Activated naive CD4-positive, alpha-beta T cell treated with anti-CD3 and anti-CD28 coated beads, Interleukin-2, amount 10 ng/mL, durations not matched to agents 7 days and 5 days (primary cell): ENCODE data around the gene AWAT2.

Experiments
- CTCF ChIA-PET: fragments of 350-600 bp; sonication (Branson Sonifier 250); formaldehyde crosslinking; loops from one replicate; lab custom pipeline; 2021; ENCODE audit warnings: antibody characterized with exemption; lab: Charles Lee
- DNase-seq: peaks from one replicate; pipeline ENCODE4 v3.0.0-alpha.2; 2020
- H3K27ac Mint-ChIP-seq: one replicate; pipeline ENCODE4 v1.8.0; 2021; ENCODE audit warnings: mild to moderate bottlenecking, moderate library complexity, mixed read lengths
- H3K27me3 Mint-ChIP-seq: one replicate; pipeline ENCODE4 v1.8.0; 2021; ENCODE audit warnings: mild to moderate bottlenecking, mixed read lengths
- H3K36me3 Mint-ChIP-seq: one replicate; pipeline ENCODE4 v1.8.0; 2021; ENCODE audit warnings: mixed read lengths
- H3K4me1 Mint-ChIP-seq: one replicate; pipeline ENCODE4 v1.8.0; 2021; ENCODE audit warnings: mixed read lengths
- H3K4me3 Mint-ChIP-seq: one replicate; pipeline ENCODE4 v1.8.0; 2021; ENCODE audit warnings: mild to moderate bottlenecking, moderate library complexity, mixed read lengths
- H3K9me3 Mint-ChIP-seq: one replicate; pipeline ENCODE4 v1.8.0; 2021; ENCODE audit warnings: mixed read lengths

Gene AWAT2

GRCh38 chrX:70030301-70030767 lies 19.4 kb downstream of the AWAT2 start:
- Mint-ChIP-seq H3K27ac (no peak overlapping the region), H3K4me3 (no peak overlapping the region), H3K36me3 (peaks cover 11% of the 10 kb centered on the region), H3K4me1 (peaks cover 71% of the 10 kb centered on the region), H3K27me3 (no peaks in the 10 kb centered on the region), H3K9me3 (no peaks in the 10 kb centered on the region)
- peak; percentile 63 for DNase-seq
- CTCF ChIA-PET: interaction anchor here (0.6 to 2.9 kb wide), 18 partner anchors 9 to 538 kb away, joined by 3 to 29 read pairs (median 4); no protein-coding TSS in a partner anchor

- no peak overlapping the region for H3K4me3 Mint-ChIP-seq
- no peaks in the 10 kb centered on the region for H3K9me3 Mint-ChIP-seq
- CTCF ChIA-PET: interaction anchor here (0.6 to 2.9 kb wide), 16 partner anchors 10 to 537 kb away, joined by 3 to 29 read pairs (median 4); no protein-coding TSS in a partner anchor
- H3K4me1 Mint-ChIP-seq: peaks cover 76% of the 10 kb centered on the region
- no peak overlapping the region for H3K27ac Mint-ChIP-seq
- DNase-seq: no peak
- H3K27me3 Mint-ChIP-seq: no peaks in the 10 kb centered on the region
- peaks cover 13% of the 10 kb centered on the region for H3K36me3 Mint-ChIP-seq
Observed at GRCh38 chrX:70029863-70030262, 19.9 kb downstream of the AWAT2 start.

- Mint-ChIP-seq H3K27ac (peak overlapping the region; percentile 54), H3K9me3 (no peaks in the 10 kb centered on the region), H3K4me3 (no peak overlapping the region), H3K36me3 (peaks cover 13% of the 10 kb centered on the region), H3K4me1 (peaks cover 76% of the 10 kb centered on the region), H3K27me3 (no peaks in the 10 kb centered on the region)
- CTCF ChIA-PET: interaction anchor here (1.1 kb wide), 1 partner anchor 489 kb away, joined by 3 read pairs; no protein-coding TSS in a partner anchor
- DNase-seq: no peak
Observed at GRCh38 chrX:70026851-70027200, 22.9 kb downstream of the AWAT2 start.

- CTCF ChIA-PET: interaction anchor here (1.1 kb wide), 1 partner anchor 488 kb away, joined by 3 read pairs; no protein-coding TSS in a partner anchor
- no peak overlapping the region for H3K4me3 Mint-ChIP-seq
- H3K4me1 Mint-ChIP-seq: peaks cover 72% of the 10 kb centered on the region
- no peaks in the 10 kb centered on the region for H3K27me3 Mint-ChIP-seq
- H3K9me3 Mint-ChIP-seq: peaks cover 1% of the 10 kb centered on the region
- no peak for DNase-seq
- no peak overlapping the region for H3K27ac Mint-ChIP-seq
- H3K36me3 Mint-ChIP-seq: peaks cover 11% of the 10 kb centered on the region
Observed at GRCh38 chrX:70026112-70026850, 23.5 kb downstream of the AWAT2 start.

- H3K36me3 Mint-ChIP-seq: peaks cover 11% of the 10 kb centered on the region
- no peak overlapping the region for H3K4me3 Mint-ChIP-seq
- H3K27me3 Mint-ChIP-seq: no peaks in the 10 kb centered on the region
- DNase-seq: no peak
- H3K4me1 Mint-ChIP-seq: peaks cover 64% of the 10 kb centered on the region
- H3K27ac Mint-ChIP-seq: no peak overlapping the region
- CTCF ChIA-PET: no interaction called here
- H3K9me3 Mint-ChIP-seq: peaks cover 1% of the 10 kb centered on the region
Observed at GRCh38 chrX:70025464-70025863, 24.3 kb downstream of the AWAT2 start.

- H3K27ac Mint-ChIP-seq: no peak overlapping the region
- CTCF ChIA-PET: no interaction called here
- H3K4me3 Mint-ChIP-seq: no peak overlapping the region
- no peaks in the 10 kb centered on the region for H3K27me3 Mint-ChIP-seq
- H3K36me3 Mint-ChIP-seq: peaks cover 14% of the 10 kb centered on the region
- DNase-seq: no peak
- H3K9me3 Mint-ChIP-seq: peaks cover 1% of the 10 kb centered on the region
- peaks cover 48% of the 10 kb centered on the region for H3K4me1 Mint-ChIP-seq
Observed at GRCh38 chrX:70022616-70023015, 27.1 kb downstream of the AWAT2 start.

- Mint-ChIP-seq H3K27ac (peak overlapping the region; percentile 89), H3K36me3 (peaks cover 22% of the 10 kb centered on the region), H3K4me1 (peaks cover 52% of the 10 kb centered on the region), H3K9me3 (peaks cover 3% of the 10 kb centered on the region), H3K4me3 (peak overlapping the region; percentile 22), H3K27me3 (peaks cover 4% of the 10 kb centered on the region)
- CTCF ChIA-PET: no interaction called here
- DNase-seq: no peak
Observed at GRCh38 chrX:70016513-70016912, 33.2 kb downstream of the AWAT2 start.

GRCh38 chrX:70013466-70014381 lies 36.0 kb downstream of the AWAT2 start:
- peaks cover 54% of the 10 kb centered on the region for H3K4me1 Mint-ChIP-seq
- H3K9me3 Mint-ChIP-seq: peaks cover 2% of the 10 kb centered on the region
- H3K36me3 Mint-ChIP-seq: peaks cover 20% of the 10 kb centered on the region
- H3K27me3 Mint-ChIP-seq: peaks cover 4% of the 10 kb centered on the region
- no peak for DNase-seq
- H3K4me3 Mint-ChIP-seq: no peak overlapping the region
- CTCF ChIA-PET: no interaction called here
- H3K27ac Mint-ChIP-seq: no peak overlapping the region

GRCh38 chrX:70012756-70013155 lies 37.0 kb downstream of the AWAT2 start:
- CTCF ChIA-PET: interaction anchor here (1.1 kb wide), 1 partner anchor 11 kb away, joined by 3 read pairs; no protein-coding TSS in a partner anchor
- no peak for DNase-seq
- H3K27me3 Mint-ChIP-seq: peaks cover 4% of the 10 kb centered on the region
- H3K9me3 Mint-ChIP-seq: peaks cover 2% of the 10 kb centered on the region
- H3K27ac Mint-ChIP-seq: no peak overlapping the region
- H3K36me3 Mint-ChIP-seq: peaks cover 18% of the 10 kb centered on the region
- H3K4me1 Mint-ChIP-seq: peaks cover 50% of the 10 kb centered on the region
- H3K4me3 Mint-ChIP-seq: no peak overlapping the region

- DNase-seq: no peak
Observed at GRCh38 chrX:70009970-70010369, 39.8 kb downstream of the AWAT2 start.

GRCh38 chrX:70009049-70009448 lies 40.7 kb downstream of the AWAT2 start:
- Mint-ChIP-seq H3K27me3 (peaks cover 4% of the 10 kb centered on the region), H3K27ac (no peak overlapping the region)
- CTCF ChIA-PET: no interaction called here

More at GRCh38 chrX:70009970-70010369, 39.8 kb downstream of the AWAT2 start:
- Mint-ChIP-seq H3K27me3 (peaks cover 4% of the 10 kb centered on the region), H3K27ac (no peak overlapping the region), H3K4me3 (no peak overlapping the region), H3K36me3 (peaks cover 15% of the 10 kb centered on the region), H3K4me1 (peaks cover 22% of the 10 kb centered on the region), H3K9me3 (peaks cover 2% of the 10 kb centered on the region)
- CTCF ChIA-PET: interaction anchor here (0.8 kb wide), 1 partner anchor 20 kb away, joined by 3 read pairs; no protein-coding TSS in a partner anchor

GRCh38 chrX:70007946-70008345 lies 41.8 kb downstream of the AWAT2 start:
- CTCF ChIA-PET: no interaction called here
- Mint-ChIP-seq H3K36me3 (peaks cover 4% of the 10 kb centered on the region), H3K4me3 (no peak overlapping the region), H3K27me3 (peaks cover 2% of the 10 kb centered on the region), H3K9me3 (no peaks in the 10 kb centered on the region), H3K4me1 (peaks cover 7% of the 10 kb centered on the region), H3K27ac (no peak overlapping the region)
- DNase-seq: no peak

More at GRCh38 chrX:70009049-70009448, 40.7 kb downstream of the AWAT2 start:
- peaks cover 8% of the 10 kb centered on the region for H3K36me3 Mint-ChIP-seq
- no peak for DNase-seq
- H3K4me3 Mint-ChIP-seq: no peak overlapping the region
- peaks cover 13% of the 10 kb centered on the region for H3K4me1 Mint-ChIP-seq
- no peaks in the 10 kb centered on the region for H3K9me3 Mint-ChIP-seq

- no peaks in the 10 kb centered on the region for H3K4me1 Mint-ChIP-seq
- no peaks in the 10 kb centered on the region for H3K27me3 Mint-ChIP-seq
- CTCF ChIA-PET: no interaction called here
- peaks cover 3% of the 10 kb centered on the region for H3K36me3 Mint-ChIP-seq
- no peak for DNase-seq
- H3K4me3 Mint-ChIP-seq: no peak overlapping the region
- H3K27ac Mint-ChIP-seq: no peak overlapping the region
- H3K9me3 Mint-ChIP-seq: peaks cover 7% of the 10 kb centered on the region
Observed at GRCh38 chrX:70001708-70002341, 47.9 kb downstream of the AWAT2 start.

- Mint-ChIP-seq H3K4me3 (no peak overlapping the region), H3K36me3 (peaks cover 3% of the 10 kb centered on the region), H3K27me3 (no peaks in the 10 kb centered on the region), H3K4me1 (no peaks in the 10 kb centered on the region), H3K9me3 (peaks cover 7% of the 10 kb centered on the region), H3K27ac (no peak overlapping the region)
- CTCF ChIA-PET: no interaction called here
- DNase-seq: no peak
Observed at GRCh38 chrX:70001269-70001668, 48.5 kb downstream of the AWAT2 start.
